ENCODE data around the gene ZNF154.

GRCh38 chr19:57687363-57688010 lies 21.5 kb downstream of the ZNF154 start:
- TF ChIP-seq CTCF (IDR thresholded peaks at IDR 0.05 in 4 of 5, conservative IDR thresholded peaks at IDR 0.05 in 1 of 5), result no peak
- no peak for TF ChIP-seq POLR2A (IDR thresholded peaks at IDR 0.05)

All from gastrocnemius medialis (tissue), 4 donors.